ENCODE results near the gene RAB11FIP5. TPM values are rescaled to one million over a fixed set of nuclear protein-coding genes. Genes with fewer than 3 reads are reported as not detected.

RAB11FIP5 gene
- total RNA-seq, 1 donor from 2014 or later: 18.7 TPM

DNA sequence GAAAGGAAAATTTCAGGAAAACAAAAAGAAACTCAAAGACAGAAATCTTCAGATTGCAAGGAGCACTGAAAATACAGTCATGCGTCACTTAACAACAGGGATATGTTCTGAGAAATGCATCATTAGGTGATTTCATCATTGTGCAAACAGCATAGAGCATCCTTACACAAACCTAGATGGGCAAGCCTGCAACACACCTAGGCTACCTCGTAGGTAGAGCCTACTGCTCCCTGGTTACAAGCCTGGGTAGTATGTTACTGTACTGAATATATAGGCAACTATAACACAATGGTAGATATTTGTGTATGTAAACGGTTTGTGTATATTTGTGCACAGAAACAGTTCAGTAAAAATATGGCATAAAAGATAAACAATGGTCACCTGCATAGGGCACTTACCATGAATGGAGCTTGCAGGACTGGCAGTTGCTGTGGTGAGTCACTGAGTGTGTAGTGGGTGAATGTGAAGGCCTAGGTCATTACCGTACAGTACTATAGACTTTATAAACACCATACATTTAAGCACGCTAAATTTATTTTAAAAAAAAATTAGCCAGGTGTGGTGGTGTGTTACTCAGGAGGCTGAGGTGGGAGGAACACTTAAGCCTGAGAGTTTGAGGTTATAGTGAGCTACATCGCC, 74.7 kb downstream of the RAB11FIP5 start:
- H3K27ac Mint-ChIP-seq: no peak overlapping the region
- peaks cover 3% of the 10 kb centered on the region for H3K36me3 Mint-ChIP-seq
- no peaks in the 10 kb centered on the region for H3K4me1 Mint-ChIP-seq (ENCODE audit: unreplicated experiment)
- no peaks in the 10 kb centered on the region for H3K27me3 Mint-ChIP-seq
- DNase-seq (ENCODE audit: extremely low spot score, unreplicated experiment): no peak
- TF ChIP-seq, protein P1, sequence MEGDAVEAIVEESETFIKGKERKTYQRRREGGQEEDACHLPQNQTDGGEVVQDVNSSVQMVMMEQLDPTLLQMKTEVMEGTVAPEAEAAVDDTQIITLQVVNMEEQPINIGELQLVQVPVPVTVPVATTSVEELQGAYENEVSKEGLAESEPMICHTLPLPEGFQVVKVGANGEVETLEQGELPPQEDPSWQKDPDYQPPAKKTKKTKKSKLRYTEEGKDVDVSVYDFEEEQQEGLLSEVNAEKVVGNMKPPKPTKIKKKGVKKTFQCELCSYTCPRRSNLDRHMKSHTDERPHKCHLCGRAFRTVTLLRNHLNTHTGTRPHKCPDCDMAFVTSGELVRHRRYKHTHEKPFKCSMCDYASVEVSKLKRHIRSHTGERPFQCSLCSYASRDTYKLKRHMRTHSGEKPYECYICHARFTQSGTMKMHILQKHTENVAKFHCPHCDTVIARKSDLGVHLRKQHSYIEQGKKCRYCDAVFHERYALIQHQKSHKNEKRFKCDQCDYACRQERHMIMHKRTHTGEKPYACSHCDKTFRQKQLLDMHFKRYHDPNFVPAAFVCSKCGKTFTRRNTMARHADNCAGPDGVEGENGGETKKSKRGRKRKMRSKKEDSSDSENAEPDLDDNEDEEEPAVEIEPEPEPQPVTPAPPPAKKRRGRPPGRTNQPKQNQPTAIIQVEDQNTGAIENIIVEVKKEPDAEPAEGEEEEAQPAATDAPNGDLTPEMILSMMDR (conservative IDR thresholded peaks at IDR 0.05): no peak
- H3K9me3 Mint-ChIP-seq: no peaks in the 10 kb centered on the region
- H3K4me3 Mint-ChIP-seq: no peak overlapping the region

DNA sequence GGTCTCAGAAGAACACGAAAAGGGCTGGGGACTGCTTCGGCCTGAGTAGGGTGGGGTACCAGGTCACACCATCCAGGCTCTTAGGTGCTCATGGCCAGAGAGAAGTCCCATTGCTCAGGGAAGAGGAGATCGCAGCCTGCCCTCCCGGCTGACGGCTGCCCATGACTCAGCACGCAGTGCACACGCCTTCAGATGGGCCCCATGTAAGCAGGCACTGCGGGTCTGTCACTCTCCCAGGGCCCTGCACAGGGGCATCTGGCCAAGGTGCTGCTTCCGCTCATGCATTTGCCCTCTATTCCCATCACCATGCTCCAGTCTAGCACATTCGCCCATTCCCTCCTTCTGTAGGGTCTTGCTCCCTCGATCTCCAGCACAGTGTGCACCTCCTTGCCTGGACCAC, 76.0 kb downstream of the RAB11FIP5 start:
- Mint-ChIP-seq H3K4me1 (ENCODE audit: unreplicated experiment) (peaks cover 6% of the 10 kb centered on the region), H3K27me3 (no peaks in the 10 kb centered on the region), H3K36me3 (peaks cover 3% of the 10 kb centered on the region), H3K4me3 (no peak overlapping the region), H3K9me3 (no peaks in the 10 kb centered on the region), H3K27ac (peak overlapping the region; percentile 18)
- DNase-seq (ENCODE audit: extremely low spot score, unreplicated experiment): no peak
- TF ChIP-seq, protein P1 (conservative IDR thresholded peaks at IDR 0.05): no peak

DNA sequence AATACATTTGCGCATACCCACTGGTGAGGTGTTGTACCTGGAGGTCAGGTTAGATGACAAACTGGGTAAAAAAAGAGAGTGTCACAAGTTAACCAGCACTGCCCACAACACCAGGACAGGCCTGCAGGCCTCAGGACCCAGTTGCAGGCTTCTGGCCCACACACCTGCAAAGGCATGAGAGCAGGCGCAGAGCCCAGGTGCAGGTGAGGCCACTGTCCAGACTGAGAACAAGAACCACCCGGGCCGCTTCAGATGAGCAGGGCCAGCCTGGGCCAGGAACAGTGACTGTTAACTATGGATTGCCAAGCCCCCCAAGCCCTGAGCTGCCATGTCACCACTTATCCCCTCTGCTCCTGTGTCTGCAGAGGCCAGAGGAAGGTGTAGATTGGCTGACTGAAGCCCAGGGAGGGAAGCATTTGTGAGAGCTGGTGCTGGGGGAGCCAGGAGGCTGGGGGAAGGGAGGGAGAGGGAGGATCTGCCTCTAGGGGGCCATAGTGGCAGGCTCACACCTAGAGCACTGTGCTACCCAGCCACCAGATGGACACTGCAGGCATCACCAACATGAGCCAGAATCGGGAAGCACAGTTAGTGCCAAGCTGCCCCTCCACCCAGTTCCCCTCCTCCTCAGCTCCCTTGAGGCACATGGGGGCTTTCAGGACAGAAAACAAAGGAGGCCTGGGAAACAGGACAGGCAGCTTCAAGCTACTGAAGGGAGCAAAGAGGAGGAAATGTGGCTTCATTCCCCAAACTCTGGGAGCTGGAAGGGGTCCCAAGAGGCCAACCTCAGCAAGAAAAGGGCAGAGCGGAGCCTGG, 76.6 kb downstream of the RAB11FIP5 start:
- no peaks in the 10 kb centered on the region for H3K27me3 Mint-ChIP-seq
- peaks cover 6% of the 10 kb centered on the region for H3K4me1 Mint-ChIP-seq (ENCODE audit: unreplicated experiment)
- TF ChIP-seq, protein P1 (conservative IDR thresholded peaks at IDR 0.05): peak; percentile 15
- peaks cover 3% of the 10 kb centered on the region for H3K36me3 Mint-ChIP-seq
- no peaks in the 10 kb centered on the region for H3K9me3 Mint-ChIP-seq
- no peak for DNase-seq (ENCODE audit: extremely low spot score, unreplicated experiment)
- no peak overlapping the region for H3K27ac Mint-ChIP-seq
- no peak overlapping the region for H3K4me3 Mint-ChIP-seq

DNA sequence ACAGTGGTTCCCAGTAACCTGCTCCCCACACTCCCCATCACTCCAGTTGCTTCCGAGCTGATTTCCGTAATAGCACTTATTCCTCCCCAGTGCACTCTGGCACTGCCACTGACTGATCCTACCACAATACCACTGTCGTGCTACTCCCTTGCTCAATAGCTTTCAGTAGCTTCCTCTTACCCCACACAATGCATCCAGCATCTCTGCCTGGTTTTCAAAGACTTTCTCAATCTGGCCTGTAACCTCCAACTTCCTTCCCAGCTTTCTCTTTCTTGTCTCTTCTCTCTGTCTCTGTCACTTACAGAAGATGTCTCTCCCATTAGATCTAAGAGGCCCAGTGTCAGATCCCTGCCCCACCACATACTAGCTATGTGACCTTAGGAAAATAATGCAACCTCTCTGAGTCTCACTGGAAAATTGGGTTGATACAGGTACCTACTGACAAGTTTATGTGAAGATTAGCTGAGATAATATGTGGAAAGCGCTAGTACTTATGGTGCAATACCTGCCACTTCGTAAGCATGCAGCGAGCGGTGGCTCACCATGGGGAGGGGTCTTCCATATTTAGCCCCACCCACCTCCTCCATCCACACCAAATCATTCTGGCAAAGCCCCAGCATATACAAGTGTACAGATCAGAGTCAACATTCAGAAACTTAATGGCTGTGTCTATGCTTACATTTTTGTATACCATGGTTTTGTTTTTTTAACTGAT, 77.9 kb downstream of the RAB11FIP5 start:
- Mint-ChIP-seq H3K27me3 (no peaks in the 10 kb centered on the region), H3K4me1 (ENCODE audit: unreplicated experiment) (peaks cover 6% of the 10 kb centered on the region), H3K27ac (no peak overlapping the region), H3K9me3 (no peaks in the 10 kb centered on the region), H3K36me3 (peaks cover 3% of the 10 kb centered on the region), H3K4me3 (no peak overlapping the region)
- TF ChIP-seq, protein P1 (conservative IDR thresholded peaks at IDR 0.05): no peak
- DNase-seq (ENCODE audit: extremely low spot score, unreplicated experiment): no peak

DNA sequence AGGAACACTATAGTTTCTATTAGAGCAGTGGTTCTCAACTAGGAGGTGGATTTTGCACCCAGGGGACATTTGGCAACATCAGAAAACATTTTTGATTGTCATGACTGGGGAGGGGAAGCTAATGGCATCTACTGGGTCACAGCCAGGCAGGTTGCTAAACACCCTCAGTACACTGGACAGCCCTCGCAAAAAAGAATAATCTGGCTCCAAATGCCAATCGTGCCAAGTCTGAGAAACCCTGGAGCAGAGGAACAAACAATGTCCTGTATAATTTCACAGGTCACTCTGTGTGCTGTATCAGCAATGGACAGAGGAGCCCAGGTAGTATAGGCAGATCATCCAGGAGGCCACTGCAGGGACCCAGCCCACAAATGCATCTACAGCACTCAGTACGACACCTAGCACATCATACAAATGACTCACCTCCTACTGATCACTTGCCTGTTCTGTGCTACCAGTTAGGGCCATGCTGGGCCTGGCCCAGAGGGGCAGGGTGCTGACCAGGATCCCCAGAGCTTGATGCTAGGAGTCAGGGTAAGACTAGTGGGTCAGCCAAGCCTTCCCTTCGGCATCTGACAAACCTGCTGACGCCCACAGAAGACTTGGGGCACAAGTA, 78.9 kb downstream of the RAB11FIP5 start:
- TF ChIP-seq, protein P1 (conservative IDR thresholded peaks at IDR 0.05): no peak
- Mint-ChIP-seq H3K36me3 (peaks cover 3% of the 10 kb centered on the region), H3K9me3 (no peaks in the 10 kb centered on the region), H3K4me1 (ENCODE audit: unreplicated experiment) (peaks cover 6% of the 10 kb centered on the region), H3K27me3 (no peaks in the 10 kb centered on the region), H3K4me3 (no peak overlapping the region), H3K27ac (no peak overlapping the region)
- no peak for DNase-seq (ENCODE audit: extremely low spot score, unreplicated experiment)

Data from type B pancreatic cell (in vitro differentiated cells).